ENCODE measurements around the gene ROBO1. TPM values are rescaled to one million over a fixed set of nuclear protein-coding genes. Genes with fewer than 3 reads are reported as not detected.

The ROBO1 gene
- total and polyA plus RNA-seq, 2 of the 13 experiments (the other 11 are each of a cell fraction or from before 2014, with no cell fraction given): 52.2 to 71.0 TPM

DNA sequence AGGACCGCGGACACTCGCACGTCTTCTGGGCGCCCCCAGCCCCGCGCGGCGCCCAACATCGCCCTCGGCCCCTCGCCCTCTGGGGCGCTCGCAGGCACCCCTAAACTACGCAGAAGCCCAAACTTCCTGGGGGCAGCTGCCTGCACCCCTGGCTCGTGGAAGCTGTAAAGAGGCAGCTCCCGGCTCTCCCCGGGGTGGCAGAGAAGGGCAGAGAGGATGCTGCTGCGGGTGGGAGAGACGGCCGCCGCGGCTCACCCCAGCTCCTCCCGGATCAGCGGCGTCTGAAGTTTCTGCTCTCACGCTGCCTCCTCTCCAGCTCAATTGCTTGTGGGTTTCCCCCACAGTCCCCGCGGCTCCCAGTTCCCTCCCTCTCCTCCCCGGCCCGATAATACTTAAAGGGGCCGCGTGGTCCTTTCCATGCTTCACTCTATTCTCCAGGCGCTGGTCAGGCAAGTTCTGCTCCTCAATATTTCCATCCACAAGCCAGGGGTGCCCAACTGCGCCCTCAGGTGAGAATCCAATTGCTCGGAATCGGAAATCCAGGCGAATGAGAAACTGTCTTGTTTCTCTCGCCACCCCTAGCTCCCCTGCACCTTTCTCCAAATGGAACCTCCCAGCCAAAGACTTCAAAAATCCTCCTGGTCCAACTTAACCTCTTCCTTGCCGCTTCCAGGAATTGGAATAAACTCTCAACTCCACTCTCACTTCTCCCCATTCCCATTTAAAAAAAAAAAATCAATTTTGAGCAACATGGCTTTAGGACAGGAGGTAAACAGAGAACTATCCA lies 748.5 kb downstream of the ROBO1 start (continued):
- peak; percentile 21; the same call in 1 of the 2 replicates for TF ChIP-seq ZBTB39 (CRISPR knock-in tag; IDR thresholded peaks at IDR 0.05)
- TF ChIP-seq, protein P1, sequence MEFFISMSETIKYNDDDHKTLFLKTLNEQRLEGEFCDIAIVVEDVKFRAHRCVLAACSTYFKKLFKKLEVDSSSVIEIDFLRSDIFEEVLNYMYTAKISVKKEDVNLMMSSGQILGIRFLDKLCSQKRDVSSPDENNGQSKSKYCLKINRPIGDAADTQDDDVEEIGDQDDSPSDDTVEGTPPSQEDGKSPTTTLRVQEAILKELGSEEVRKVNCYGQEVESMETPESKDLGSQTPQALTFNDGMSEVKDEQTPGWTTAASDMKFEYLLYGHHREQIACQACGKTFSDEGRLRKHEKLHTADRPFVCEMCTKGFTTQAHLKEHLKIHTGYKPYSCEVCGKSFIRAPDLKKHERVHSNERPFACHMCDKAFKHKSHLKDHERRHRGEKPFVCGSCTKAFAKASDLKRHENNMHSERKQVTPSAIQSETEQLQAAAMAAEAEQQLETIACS (CRISPR knock-in tag; IDR thresholded peaks at IDR 0.05): no peak
- TF ChIP-seq SP2 (CRISPR knock-in tag; IDR thresholded peaks at IDR 0.05): no peak
- no peak for TF ChIP-seq ZNF180 (CRISPR knock-in tag; IDR thresholded peaks at IDR 0.05; ENCODE audit: borderline replicate concordance, low read depth)
- TF ChIP-seq ZNF784 (CRISPR knock-in tag; IDR thresholded peaks at IDR 0.05; ENCODE audit: borderline replicate concordance): no peak
- no peak for TF ChIP-seq ZBTB21 (CRISPR knock-in tag; IDR thresholded peaks at IDR 0.05)
- TF ChIP-seq ZNF530 (CRISPR knock-in tag; IDR thresholded peaks at IDR 0.05; ENCODE audit: low read depth): no peak
- TF ChIP-seq, protein P2, sequence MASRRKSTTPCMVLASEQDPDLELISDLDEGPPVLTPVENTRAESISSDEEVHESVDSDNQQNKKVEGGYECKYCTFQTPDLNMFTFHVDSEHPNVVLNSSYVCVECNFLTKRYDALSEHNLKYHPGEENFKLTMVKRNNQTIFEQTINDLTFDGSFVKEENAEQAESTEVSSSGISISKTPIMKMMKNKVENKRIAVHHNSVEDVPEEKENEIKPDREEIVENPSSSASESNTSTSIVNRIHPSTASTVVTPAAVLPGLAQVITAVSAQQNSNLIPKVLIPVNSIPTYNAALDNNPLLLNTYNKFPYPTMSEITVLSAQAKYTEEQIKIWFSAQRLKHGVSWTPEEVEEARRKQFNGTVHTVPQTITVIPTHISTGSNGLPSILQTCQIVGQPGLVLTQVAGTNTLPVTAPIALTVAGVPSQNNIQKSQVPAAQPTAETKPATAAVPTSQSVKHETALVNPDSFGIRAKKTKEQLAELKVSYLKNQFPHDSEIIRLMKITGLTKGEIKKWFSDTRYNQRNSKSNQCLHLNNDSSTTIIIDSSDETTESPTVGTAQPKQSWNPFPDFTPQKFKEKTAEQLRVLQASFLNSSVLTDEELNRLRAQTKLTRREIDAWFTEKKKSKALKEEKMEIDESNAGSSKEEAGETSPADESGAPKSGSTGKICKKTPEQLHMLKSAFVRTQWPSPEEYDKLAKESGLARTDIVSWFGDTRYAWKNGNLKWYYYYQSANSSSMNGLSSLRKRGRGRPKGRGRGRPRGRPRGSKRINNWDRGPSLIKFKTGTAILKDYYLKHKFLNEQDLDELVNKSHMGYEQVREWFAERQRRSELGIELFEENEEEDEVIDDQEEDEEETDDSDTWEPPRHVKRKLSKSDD (CRISPR knock-in tag; IDR thresholded peaks at IDR 0.05; ENCODE audit: low read depth): no peak
- peak; percentile 23; the same call in 1 of the 2 replicates for TF ChIP-seq RFXAP (CRISPR knock-in tag; IDR thresholded peaks at IDR 0.05; ENCODE audit: borderline replicate concordance)
- no peak for TF ChIP-seq ZNF788 (CRISPR knock-in tag; IDR thresholded peaks at IDR 0.05; ENCODE audit: borderline replicate concordance)
- no peak for TF ChIP-seq ZNF557 (CRISPR knock-in tag; IDR thresholded peaks at IDR 0.05)
- TF ChIP-seq MXI1 (IDR thresholded peaks at IDR 0.05; ENCODE audit: borderline replicate concordance, low read depth, low read length): peak; percentile 62; the same call in 1 of the 3 replicates
- TF ChIP-seq ZNF281 (CRISPR knock-in tag; IDR thresholded peaks at IDR 0.05; ENCODE audit: borderline replicate concordance): 0 out of 2 replicates have a peak, but pooled peaks have one; percentile 11
- TF ChIP-seq FOXO1 (CRISPR knock-in tag; IDR thresholded peaks at IDR 0.05): peak; percentile 19; the same call in 1 of the 2 replicates
- no peak for TF ChIP-seq MEIS2 (CRISPR knock-in tag; IDR thresholded peaks at IDR 0.05)
- no peak for TF ChIP-seq RBM22 (optimal IDR thresholded peaks at IDR 0.05; ENCODE audit: low read length)
- 0 out of 2 replicates have a peak, but pooled peaks have one; percentile 29 for TF ChIP-seq PHF20 (CRISPR knock-in tag; IDR thresholded peaks at IDR 0.05)
- TF ChIP-seq SP5 (CRISPR knock-in tag; IDR thresholded peaks at IDR 0.05; ENCODE audit: borderline replicate concordance, low read depth): peak; percentile 46; the same call in 1 of the 2 replicates
- no peak for TF ChIP-seq PTBP1 (IDR thresholded peaks at IDR 0.05; ENCODE audit: low read depth, low read length, poor library complexity, severe bottlenecking)
